NCI-H748 (cell line): ENCODE measurements around the gene S100A14.
"Not testable (repeated sequence)": the region's sequence is repeated elsewhere in the genome, so short reads cannot be mapped to it uniquely, and the experiment has no call there.

Experiments
- DNase-seq: peaks from one replicate; lab custom pipeline; 2025; ENCODE audit not compliant: unreplicated experiment; lab: John Stamatoyannopoulos, UW

Gene S100A14

DNA sequence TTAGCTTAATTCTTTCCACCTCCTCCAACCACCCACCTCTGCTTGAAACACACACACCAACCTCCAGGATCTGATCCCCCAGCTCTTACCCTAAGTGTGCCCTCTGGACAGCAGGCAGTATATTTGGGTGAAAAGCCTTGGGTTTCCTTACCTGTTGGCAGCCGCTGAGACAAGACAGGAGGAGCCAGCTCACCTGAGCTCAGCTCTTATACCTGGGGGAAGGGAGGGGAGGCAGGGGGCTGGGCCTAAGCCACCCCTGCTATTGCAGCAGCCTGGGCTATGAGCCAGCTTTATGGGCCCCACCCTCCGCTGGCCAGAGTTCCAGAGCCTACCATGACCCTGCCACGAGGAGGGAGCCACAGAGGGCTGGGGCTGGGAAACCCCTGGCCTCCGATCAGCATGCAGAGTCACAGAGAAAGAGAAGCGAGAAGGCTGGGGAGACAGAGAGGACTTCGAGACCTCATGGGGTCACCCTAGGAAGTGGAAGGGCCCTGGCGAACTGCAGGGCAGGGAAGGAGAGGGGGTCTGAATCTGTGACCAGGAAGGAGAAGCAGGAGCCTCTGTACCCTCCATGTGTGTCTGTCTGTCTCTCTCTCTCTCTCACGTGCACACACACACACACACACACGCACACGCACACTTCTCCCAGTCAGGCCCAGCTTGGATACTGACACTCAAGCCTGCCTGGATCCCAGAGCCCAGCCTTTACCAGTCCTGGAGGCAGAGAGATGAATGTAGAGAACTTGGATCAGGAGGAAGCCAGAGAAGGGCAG lies at the start of gene S100A14:
Gene S100A14, minus strand, starts transcription at position 182 of the 773 bp plus-strand sequence. CDS start 467 bp downstream, outside the sequence.
- no peak for DNase-seq

DNA sequence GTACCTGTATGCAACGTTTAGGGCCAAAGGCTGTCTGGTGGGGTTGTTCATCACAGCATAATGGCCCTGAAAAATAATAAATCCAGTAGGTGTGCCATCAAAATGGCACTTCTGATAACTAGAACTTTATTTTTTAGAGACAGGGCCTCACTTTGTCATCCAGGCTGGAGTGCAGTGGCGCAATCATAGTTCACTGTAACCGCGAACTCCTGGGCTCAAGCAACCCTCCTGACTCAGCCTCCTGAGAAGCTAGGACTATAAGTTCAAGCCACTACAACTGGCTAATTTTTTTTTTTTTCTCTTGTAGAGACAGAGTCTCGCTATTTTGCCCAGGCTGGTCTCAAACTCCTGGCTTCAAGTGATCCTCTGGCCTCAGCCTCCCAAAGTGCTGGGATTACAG lies 47.1 kb upstream of the S100A14 start:
- no peak for DNase-seq

DNA sequence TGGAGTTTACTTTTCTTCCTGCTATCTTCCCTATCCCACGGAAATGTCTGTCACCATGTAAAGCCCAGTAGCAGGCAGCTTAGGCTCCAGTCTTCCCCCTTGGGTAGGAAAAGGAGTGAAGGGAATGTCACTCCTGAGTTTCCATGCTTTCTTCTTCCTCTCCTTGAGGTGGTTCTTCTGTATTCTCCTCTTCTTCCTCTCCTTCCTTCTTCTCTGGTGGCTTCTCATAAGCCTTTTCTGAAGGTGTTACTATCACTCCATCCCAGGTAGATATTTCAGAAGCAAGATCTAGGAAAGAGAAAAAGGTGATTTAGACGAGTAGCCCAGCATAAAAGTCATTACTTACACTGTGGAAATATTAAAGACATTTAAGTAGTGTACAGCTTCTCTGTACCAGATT lies 46.1 kb upstream of the S100A14 start:
- DNase-seq: no peak

DNA sequence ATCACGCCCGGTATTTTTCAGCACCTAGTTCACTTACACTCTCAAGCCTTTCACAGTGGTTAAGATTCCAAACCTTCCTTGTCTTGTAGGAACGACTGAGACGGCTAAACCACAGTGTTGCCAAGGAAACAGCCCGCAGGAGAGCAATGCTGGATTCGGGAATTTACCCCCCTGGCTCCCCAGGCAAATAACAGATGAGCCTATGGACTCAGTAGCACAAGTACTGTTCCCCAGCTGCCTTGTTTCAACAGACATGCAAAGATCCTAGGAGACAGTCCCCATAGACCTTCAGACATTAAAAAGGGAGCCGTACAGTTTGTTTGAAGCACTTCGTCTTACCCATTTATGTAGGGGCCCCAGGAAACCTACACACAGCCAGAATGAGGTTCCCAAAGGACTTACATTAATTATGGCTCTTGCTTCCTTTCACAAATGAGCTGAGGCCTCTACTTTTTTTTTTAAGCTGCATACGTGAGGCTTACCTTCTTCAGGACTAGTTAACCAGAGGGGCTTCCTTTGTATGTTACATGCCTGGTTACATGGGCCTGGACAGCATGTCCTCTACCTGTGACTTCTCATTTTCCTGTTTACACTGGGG lies 45.1 kb upstream of the S100A14 start:
- no peak for DNase-seq

DNA sequence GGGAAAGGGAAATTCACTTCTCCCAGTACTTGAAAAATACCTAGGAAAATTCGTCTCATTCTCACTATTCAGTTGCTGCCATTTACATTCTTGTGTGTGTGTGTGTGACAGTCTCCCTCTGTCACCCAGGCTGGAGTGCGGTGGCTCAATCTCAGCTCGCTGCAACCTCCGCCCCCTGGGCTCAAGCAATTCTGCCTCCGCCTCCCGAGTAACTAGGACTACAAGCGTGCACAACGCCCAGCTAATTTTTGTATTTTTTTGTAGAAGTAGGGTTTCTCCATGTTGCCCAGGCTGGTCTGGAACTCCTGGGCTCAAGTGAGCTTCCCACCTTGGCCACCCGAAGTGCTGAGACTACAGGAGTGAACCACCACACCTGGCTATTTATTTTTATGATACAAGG lies 43.5 kb upstream of the S100A14 start:
- DNase-seq: no peak

DNA sequence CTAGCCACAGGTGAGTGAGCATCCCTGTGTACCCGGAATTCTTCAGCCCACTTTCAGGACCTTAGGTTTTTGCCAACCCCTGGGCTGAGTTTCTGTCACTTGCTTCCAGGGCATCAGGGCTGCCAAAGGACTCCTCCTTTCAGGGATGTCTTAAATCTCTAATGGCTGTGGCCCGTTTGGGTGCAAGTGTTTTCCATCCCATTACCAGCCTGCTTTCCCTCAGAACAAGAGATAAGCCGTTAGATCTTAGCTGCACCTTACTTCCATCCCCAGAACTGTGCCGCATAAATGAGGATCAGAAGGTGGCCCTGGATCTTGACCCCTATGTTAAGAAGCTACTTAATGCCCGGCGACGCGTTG lies 43.0 kb upstream of the S100A14 start:
- DNase-seq: no peak

DNA sequence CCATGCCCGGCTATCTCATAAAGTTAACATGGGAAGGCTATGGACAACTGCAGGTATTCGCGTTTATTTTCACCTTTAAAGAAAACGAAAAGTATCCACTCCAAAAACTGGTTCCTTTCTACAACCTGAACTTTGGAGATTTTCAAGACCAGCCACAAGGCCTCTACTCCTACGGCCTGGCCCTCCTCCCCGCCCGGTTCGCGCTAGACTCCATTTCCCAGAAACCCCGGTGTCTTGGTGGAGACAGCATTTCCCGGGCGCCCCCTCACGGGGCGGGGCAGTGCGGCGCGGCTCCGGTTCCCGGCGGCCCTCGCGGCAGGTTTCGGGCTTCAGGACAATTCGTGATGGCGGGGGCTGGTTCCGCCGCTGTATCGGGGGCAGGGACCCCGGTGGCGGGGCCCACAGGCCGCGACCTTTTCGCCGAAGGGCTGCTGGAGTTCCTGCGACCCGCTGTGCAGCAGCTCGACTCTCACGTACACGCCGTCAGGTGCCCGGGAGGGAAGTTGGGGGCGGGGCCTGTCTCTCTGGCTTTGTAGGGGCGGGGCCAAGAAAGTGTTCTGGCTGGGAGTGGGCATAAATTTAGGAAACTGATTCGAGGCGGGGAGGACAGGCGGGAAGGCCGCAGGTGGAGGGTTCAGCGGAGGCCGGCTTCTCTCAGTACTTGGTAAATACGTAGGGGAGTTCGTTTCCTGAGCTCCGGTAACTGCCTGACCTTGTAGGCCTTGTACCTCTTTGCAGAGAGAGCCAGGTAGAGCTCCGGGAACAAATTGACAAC lies 42.5 kb upstream of the S100A14 start, which contains the start of gene SNAPIN:
Gene SNAPIN, plus strand, starts transcription at position 304 of the 775 bp plus-strand sequence. Its CDS starts 41 bp downstream, at position 345.
- peak; percentile 90 for DNase-seq

DNA sequence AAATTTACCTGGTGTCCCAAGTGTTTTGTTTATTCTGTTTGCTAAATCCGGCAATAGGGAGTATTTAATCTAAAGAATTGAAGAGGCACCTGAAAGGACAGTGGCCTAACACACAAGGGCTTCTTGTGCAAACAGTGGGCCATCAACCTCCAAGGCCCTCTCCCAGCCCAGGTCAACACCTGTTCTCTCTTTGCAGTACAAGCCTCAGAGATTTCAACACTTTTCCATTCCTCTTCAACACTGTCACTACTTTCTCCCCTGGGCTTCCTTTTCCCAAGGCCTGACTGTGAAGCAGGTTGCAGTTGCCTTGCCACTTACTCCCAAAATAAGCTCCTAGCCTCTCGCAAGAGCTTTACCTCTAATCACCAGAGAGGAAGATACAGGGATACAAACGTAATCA lies 39.2 kb upstream of the S100A14 start:
- DNase-seq: no peak

DNA sequence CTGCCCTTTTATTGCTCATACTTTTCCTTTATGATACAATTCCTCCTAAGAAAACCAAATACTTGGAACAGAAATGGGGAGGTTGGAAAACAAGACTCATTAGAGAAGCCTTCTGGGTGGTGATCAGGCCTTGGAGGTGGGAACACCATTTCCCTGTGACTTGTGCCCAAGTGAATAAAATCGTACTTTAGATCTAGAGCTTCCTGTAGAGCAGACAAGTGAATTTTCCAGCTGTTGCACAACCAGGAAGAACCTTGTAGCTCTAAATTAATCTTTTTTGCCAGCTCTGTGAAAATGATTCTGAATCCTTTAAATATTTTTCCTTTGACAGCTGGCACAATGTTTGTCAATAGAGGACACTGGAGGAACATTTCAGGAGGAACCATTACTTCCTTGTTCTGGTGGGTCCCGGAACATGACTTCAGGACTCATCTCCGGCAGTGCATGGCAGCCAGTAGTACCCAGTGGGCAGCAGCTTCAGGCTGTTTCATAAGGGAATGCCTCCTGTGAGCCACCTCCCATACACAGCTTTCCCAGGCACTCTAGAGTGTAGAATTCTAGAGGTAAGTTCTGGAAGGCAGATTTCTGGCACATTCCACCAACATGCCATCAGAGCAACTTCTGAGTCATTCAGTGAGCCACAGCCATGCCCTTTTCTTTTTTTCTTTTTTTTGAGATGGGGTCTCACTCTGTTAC lies 36.8 kb upstream of the S100A14 start:
- no peak for DNase-seq

DNA sequence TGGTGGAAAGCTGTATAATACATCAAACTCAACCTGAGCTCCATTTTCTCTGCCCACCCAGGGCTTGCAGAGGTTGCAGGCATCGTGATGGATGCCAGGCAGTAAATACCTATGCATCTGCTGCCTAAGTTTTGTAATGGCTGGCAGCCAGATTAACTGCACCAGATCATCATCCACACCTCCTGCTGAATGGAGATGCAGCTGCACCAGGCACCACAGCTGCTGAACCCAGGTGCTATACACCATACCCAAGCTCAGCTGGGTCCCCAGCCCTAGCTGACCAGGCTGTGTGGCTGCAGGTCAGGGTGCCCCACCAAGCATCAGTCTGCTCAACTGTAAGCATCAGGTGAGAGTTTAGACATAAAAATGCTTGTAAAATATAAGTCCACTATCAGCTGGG lies 35.6 kb upstream of the S100A14 start:
- DNase-seq: no peak

DNA sequence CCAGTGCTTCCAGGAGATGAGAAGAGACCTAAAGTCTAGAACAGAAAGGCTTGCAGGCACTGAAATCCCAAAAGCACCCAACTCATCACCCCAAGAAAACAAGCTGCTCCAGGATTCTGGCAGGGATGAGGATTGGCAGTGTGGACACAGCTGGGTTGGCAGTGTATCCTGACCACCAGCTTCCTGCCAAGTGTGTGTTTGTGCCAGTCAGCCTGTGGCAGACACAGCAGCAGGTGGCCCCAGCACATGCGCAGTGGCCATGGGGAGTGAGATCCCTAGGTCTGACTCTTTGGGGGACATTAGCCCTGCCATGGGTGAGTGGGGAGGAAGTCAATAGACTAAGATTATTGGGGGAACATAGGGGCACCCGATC lies 33.7 kb upstream of the S100A14 start:
- no peak for DNase-seq

DNA sequence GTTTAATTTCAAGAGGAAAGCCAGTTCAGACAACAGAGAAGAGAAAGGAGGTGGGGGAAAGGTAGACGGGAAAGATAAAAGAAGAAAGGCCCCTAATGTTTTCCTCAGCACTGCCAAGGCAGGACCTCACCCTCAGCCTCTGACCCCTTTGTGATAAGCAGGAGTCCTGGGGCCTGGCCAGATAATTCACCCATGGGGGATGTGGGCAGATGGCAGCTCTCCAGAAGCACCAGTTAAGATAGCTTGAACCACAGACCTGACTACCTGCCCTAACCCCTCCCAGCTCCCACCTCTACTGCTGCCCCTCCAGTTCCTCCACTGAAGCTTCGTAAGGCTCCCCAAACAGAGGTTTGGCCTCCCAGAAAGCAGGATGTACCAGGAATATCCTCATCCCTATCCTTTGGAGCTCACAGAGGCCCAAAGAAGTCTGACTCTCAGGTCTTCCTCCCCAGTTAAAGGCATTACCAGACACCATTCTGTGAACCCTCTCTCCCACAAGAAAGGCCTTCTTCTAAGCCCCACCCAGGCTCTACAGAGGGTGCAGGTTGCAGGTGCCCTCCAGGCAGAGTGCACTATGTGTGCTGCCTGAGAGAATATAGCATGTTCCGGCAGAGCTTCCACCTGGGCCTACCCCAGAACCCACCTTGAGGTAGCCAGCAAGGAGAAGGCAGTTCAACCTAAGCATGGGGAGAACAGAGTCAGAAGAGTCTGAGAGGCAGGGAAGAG lies 33.2 kb upstream of the S100A14 start:
- DNase-seq: no peak

DNA sequence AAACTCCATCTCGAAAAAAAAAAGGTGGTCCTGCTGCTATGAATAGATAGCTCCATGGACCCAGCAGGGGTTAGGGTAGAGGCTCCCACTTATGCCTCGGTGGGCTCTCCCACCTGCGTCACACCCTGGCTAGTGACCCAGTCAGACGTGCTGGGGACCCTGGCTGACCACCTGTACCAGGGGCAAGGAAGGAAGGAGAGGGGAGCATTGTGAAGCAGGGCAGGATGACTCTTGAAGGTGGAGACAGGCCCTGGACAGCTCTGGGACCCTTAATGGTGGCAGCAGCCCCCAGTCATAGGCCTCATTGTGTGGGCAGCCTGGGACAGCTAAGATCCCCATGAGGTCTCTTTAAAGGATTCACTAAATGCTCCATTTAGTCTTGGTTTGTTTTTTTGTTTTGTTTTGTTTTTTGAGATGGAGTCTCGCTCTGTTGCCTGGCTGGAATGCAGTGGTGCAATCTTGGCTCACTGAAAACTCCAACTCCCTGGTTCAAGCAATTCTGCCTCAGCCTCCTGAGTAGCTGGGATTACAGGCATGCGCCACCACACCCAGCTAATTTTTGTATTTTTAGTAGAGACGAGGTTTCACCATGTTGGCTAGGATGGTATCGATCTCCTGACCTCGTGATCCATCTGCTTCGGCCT lies 32.0 kb upstream of the S100A14 start:
- no peak for DNase-seq

DNA sequence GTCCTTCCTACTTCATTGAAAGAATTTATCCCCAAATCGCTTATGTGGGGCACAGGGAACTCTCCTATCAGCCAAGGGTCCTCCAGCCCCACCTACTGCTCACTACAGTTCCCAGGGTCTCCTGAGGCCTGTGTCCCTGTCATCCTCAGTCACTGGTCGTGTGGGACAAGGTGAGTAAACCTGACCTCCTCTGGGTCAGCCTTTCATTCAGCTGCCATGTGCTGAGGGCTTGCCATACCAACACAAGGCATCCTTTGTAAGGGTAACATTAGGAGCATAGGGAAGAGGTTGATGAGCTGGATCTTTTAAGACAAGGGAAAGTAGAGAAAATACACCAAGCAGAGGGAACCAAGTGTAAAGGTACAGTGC lies 31.2 kb upstream of the S100A14 start:
- no peak for DNase-seq

DNA sequence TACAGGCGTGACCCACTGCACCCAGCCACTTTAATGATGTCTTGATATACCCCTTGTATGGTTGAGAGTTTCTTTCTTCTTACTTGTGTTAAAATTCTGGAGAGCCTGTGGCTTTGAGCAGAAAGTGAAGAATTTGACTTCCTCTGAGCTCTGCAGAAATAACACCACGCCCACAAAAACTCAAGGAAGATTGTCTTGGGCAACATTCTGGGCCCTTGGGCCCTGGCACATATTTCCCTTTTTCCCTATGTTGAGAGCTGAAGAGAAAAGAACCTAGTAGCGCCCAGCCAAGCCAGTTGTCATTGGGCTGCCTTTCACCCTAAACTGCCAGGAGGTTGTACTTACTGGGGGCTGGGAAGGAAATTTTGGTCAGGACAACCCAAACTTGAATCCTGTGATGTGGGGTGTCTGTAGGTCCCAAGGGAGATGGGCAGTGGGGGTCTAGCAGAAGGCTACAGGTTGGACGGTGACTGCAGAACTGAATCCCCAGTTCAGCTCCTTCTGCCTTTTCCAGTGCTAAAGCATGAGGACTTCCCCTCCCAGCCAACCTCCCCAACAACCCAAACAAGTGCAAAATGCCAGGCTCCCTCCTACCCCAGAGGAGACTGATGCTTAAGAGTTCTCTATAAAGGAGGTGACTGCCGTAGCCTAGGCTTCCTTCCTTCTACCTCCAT lies 30.7 kb upstream of the S100A14 start:
- no peak for DNase-seq

DNA sequence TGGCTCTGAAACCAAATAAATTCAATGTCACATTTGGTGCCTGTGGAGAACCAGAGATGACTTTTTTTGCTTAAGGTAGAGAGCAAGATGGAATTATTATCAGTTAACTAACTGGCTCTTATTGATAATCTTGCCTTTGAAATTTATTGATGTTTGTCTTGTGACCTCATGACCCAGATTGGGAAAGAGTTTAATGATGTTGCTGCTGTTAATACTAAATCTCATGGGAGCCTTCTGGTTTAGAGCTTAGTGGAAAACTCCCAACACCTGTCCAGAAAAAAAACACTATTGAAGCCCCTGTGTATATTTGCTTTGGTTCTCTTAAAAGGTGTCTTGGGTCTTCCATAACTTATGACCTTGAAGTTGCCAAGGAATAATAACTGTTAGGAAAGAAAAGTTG lies 27.7 kb upstream of the S100A14 start:
- DNase-seq: no peak

DNA sequence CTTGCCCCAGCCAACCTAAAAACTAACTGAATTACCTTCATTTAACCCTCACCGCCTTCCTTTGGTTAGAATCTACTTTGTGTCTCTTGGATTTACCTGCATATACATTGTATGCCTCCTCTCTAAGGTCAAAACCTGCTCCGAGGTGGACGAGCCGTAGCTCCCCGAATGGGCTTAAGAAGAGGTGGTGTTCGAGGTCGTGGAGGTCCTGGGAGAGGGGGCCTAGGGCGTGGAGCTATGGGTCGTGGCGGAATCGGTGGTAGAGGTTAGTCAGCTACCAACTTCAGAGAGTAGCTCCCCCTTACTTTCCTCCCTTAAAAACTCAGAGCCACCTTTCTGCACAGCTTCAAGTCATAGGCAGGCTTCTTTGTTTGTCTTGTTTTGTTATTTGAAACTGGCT lies 27.0 kb upstream of the S100A14 start:
- DNase-seq: no peak

DNA sequence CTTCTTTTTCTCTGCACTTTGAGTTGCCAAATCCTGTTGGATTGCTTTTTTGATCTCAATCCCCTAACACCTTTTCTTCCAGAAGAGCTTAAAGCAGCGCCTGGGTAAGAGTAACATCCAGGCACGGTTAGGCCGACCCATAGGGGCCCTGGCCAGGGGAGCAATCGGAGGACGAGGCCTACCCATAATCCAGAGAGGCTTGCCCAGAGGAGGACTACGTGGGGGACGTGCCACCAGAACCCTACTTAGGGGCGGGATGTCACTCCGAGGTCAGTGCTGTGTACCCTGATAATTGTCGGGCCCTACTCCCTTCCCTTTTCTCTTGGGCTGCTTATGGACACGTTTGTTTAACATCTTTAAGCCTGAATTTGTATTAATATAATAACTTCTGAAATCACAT lies 26.0 kb upstream of the S100A14 start:
- DNase-seq: no peak

DNA sequence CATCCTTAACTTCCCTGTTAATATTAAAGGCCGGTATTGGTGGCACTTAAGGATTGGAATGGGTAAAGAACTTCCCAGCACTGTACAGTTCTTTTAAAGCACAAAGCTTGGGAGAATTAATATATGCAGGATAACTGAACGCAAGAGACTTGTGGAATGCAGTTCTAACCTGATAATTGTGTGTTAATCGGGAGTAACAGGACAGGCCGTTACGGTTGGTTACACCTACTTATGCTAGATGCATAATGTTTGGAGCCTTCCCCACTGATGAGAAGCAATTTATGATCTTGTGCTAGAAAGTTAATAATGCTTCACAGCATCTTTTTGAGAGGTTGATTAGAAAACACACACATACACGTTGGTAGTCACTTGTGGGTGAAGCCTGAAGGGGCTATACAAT lies 24.7 kb upstream of the S100A14 start:
- no peak for DNase-seq

DNA sequence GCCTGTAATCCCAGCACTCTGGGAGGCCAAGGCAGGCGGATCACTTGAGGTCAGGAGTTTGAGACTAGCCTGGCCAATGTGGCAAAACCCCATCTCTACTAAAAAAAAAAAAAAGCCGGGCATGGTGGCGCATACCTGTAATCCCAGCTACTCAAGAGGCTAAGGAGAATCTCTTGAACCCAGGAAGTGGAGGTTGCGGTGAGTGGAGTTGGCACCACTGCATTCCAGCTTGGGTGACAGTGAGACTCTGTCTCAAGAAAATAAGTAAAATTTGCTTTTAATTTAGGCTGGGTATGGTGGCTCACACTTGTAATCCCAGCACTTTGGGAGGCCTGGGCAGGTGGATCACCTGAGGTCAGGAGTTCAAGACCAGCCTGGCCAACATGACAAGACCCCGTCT lies 24.1 kb upstream of the S100A14 start:
- not testable (repeated sequence) for DNase-seq
